ENCODE results near the gene CRTC1. TPM values are rescaled to one million over a fixed set of nuclear protein-coding genes. Genes with fewer than 3 reads are reported as not detected.

The CRTC1 gene
- total RNA-seq, 2 donors from 2014 or later, result 4.9 to 6.5 TPM

GRCh38 chr19:18696023-18696422, 12.5 kb downstream of the CRTC1 start:
- Histone ChIP-seq H3K27ac (no peak overlapping the region), H3K4me1 (peaks cover 28% of the 10 kb centered on the region), H3K9me3 (no peaks in the 10 kb centered on the region), H3K4me3 (no peak overlapping the region), H3K27me3 (no peaks in the 10 kb centered on the region), H3K36me3 (replicated peaks in 1 of 2; ENCODE audit: insufficient read depth in 1 of 2, low read depth in 2 of 2) (no peaks in the 10 kb centered on the region)
- intact Hi-C loops (cut with DNase I), result no loop called here
- WGBS, 2 donors, result 88 to 91% methylated on average over 11 to 12 of the region's 12 CpGs
- ATAC-seq, result no peak
- no peak for DNase-seq
- TF ChIP-seq CTCF (IDR thresholded peaks at IDR 0.05) (no peak), POLR2A (IDR thresholded peaks at IDR 0.05) (no peak)

- H3K36me3 ChIP-seq (replicated peaks in 1 of 2; ENCODE audit: insufficient read depth in 1 of 2, low read depth in 2 of 2), result no peaks in the 10 kb centered on the region
- DNase-seq (peak; percentile 47 to 75 (median 67)), ATAC-seq (no peak)
- H3K4me3 ChIP-seq, result no peak overlapping the region
- peaks cover 34% of the 10 kb centered on the region for H3K4me1 ChIP-seq
- no peak overlapping the region for H3K27ac ChIP-seq
- H3K27me3 ChIP-seq, result no peaks in the 10 kb centered on the region
- no peaks in the 10 kb centered on the region for H3K9me3 ChIP-seq
- intact Hi-C loops (cut with DNase I), result no loop called here
- no peak for TF ChIP-seq POLR2A (IDR thresholded peaks at IDR 0.05)
- no peak for TF ChIP-seq CTCF (IDR thresholded peaks at IDR 0.05)
- 25 to 39% methylated on average over 2 to 3 of the region's 3 CpGs for WGBS, 2 donors
Observed at GRCh38 chr19:18697680-18698079, 14.2 kb downstream of the CRTC1 start.

GRCh38 chr19:18698321-18699167, 15.1 kb downstream of the CRTC1 start:
- WGBS, 2 donors, result 67 to 84% methylated on average over 3 to 18 of the region's 18 CpGs
- peaks cover 34% of the 10 kb centered on the region for H3K4me1 ChIP-seq

GRCh38 chr19:18699403-18700054, 16.0 kb downstream of the CRTC1 start:
- peak overlapping the region; percentile 20 to 86 (median 75) for H3K27ac ChIP-seq
- no peaks in the 10 kb centered on the region for H3K9me3 ChIP-seq
- TF ChIP-seq CTCF (IDR thresholded peaks at IDR 0.05) (no peak), POLR2A (IDR thresholded peaks at IDR 0.05) (no peak)
- no peaks in the 10 kb centered on the region for H3K27me3 ChIP-seq
- H3K4me3 ChIP-seq, result no peak overlapping the region
- no peak for DNase-seq
- peaks cover 34% of the 10 kb centered on the region for H3K4me1 ChIP-seq
- intact Hi-C loops (cut with DNase I), result no loop called here
- 64 to 84% methylated on average over 5 to 14 of the region's 14 CpGs for WGBS, 2 donors
- no peaks in the 10 kb centered on the region for H3K36me3 ChIP-seq (replicated peaks in 1 of 2; ENCODE audit: insufficient read depth in 1 of 2, low read depth in 2 of 2)
- ATAC-seq, result no peak

More at GRCh38 chr19:18698321-18699167, 15.1 kb downstream of the CRTC1 start:
- TF ChIP-seq CTCF (IDR thresholded peaks at IDR 0.05), result no peak
- TF ChIP-seq POLR2A (IDR thresholded peaks at IDR 0.05), result no peak
- Histone ChIP-seq H3K27me3 (no peaks in the 10 kb centered on the region), H3K4me3 (no peak overlapping the region), H3K36me3 (replicated peaks in 1 of 2; ENCODE audit: insufficient read depth in 1 of 2, low read depth in 2 of 2) (no peaks in the 10 kb centered on the region), H3K9me3 (no peaks in the 10 kb centered on the region), H3K27ac (no peak overlapping the region)
- no peak for ATAC-seq
- intact Hi-C loops (cut with DNase I), result no loop called here
- DNase-seq, result peak in 1 of 4 donors; percentile 52

All from body of pancreas (tissue), 4 donors.